Spleen (tissue), 11 donors: ENCODE results near the gene HOXA5. TPM values are rescaled to one million over a fixed set of nuclear protein-coding genes. Genes with fewer than 3 reads are reported as not detected.

Experiments
- DNase-seq: peaks from one replicate; pipeline ENCODE4 v3.0.0-alpha.2; 2020
- H3K27ac ChIP-seq, 8 donors: fragments of 200-600 bp; sonication (generic) in 7 of 8; 1 replicate in 4 of 8; 2 replicates in 4 of 8; pipeline versions ENCODE4 v1.5.0 to v1.8.0; 2016 to 2021; ENCODE audit warnings: inconsistent platforms in 4 of 8, mild to moderate bottlenecking in 4 of 8, moderate library complexity in 1 of 8
- H3K27me3 ChIP-seq, 7 donors: fragments of 200-600 bp; sonication (generic) in 6 of 7; replicated peaks in 1 of 7; 1 replicate in 4 of 7; 2 replicates in 3 of 7; pipeline versions ENCODE4 v1.5.0 to v1.8.0; 2016 to 2021; ENCODE audit warnings: inconsistent platforms in 3 of 7, mild to moderate bottlenecking in 1 of 7
- H3K36me3 ChIP-seq, 6 donors: fragments of 200-600 bp; sonication (generic) in 5 of 6; 1 replicate in 4 of 6; 2 replicates in 2 of 6; pipeline versions ENCODE4 v1.5.0 to v1.8.0; 2016 to 2021; ENCODE audit warnings: inconsistent platforms in 2 of 6
- H3K4me1 ChIP-seq, 6 donors: fragments of 200-600 bp; sonication (generic) in 5 of 6; 1 replicate in 3 of 6; 2 replicates in 3 of 6; pipeline versions ENCODE4 v1.5.0 to v1.8.0; 2016 to 2021; ENCODE audit warnings: inconsistent platforms in 3 of 6
- H3K4me3 ChIP-seq, 8 donors: fragments of 200-600 bp; sonication (generic) in 7 of 8; 1 replicate in 4 of 8; 2 replicates in 4 of 8; pipeline versions ENCODE4 v1.5.0 to v1.8.0; 2016 to 2021; ENCODE audit warnings: inconsistent platforms in 4 of 8, mild to moderate bottlenecking in 4 of 8, moderate library complexity in 2 of 8
- H3K9me3 ChIP-seq, 8 donors: fragments of 200-600 bp; sonication (generic) in 7 of 8; 1 replicate in 4 of 8; 2 replicates in 4 of 8; pipeline versions ENCODE4 v1.5.0 to v1.8.0; 2016 to 2021; ENCODE audit warnings: inconsistent platforms in 4 of 8
- CTCF ChIP-seq, 11 experiments: fragments of 200-600 bp in 7 of 11; fragments of 450-650 bp in 4 of 11; sonication (generic) in 4 of 11; IDR thresholded peaks in 8 of 11; conservative IDR thresholded peaks in 3 of 11; 1 replicate in 7 of 11; 2 replicates in 4 of 11; pipeline versions ENCODE4 v1.4.0 to v1.8.0; 2016 to 2021; ENCODE audit warnings: antibody characterized with exemption in 11 of 11, inconsistent platforms in 4 of 11, mild to moderate bottlenecking in 1 of 11
- POLR2A ChIP-seq, 3 donors: fragments of 450-650 bp; IDR thresholded peaks; one replicate each; pipeline ENCODE4 v1.5.1; 2017; ENCODE audit warnings: antibody characterized with exemption in 3 of 3, mild to moderate bottlenecking in 1 of 3
- POLR2AphosphoS5 ChIP-seq, 3 donors: sonication (generic); formaldehyde crosslinking; IDR thresholded peaks; one replicate each; pipeline ENCODE4 v1.5.1; 2017; ENCODE audit warnings: antibody characterized with exemption in 3 of 3
- WGBS, 5 donors: extraction: QIAGEN DNeasy Blood & Tissue Kit in 3 of 5; methylation state at CpG; one replicate each; pipeline versions ENCODE4 v1.1.5 to v1.1.7; 2013 to 2018; 5-methylcytosine and 5-hydroxymethylcytosine counted together
- intact Hi-C: fragments of 100-400 bp; cut with DNase I; formaldehyde crosslinking; loops from one replicate; pipeline ENCODE4 v1.15.0; 2023; ENCODE audit warnings: low total_unique reads
- polyA plus RNA-seq, 3 donors: library from polyadenylated mRNA; stranded (reverse); fragments of 200-250 nt; gene quantifications; one replicate each; pipeline ENCODE4 v1.2.1, GENCODE V29; 2013
- total RNA-seq, 7 donors: library from RNA; depleted of rRNA in 3 of 7; stranded (reverse); fragments of >200 nt in 3 of 7; fragmentation: NEBNext Ultra II Directional in 4 of 7; extraction: Animal tissue kit (Norgen Biotek cat#: 25700) in 4 of 7; gene quantifications; one replicate each; pipeline versions ENCODE4 v1.1.0 to v1.2.1, GENCODE V29; 2016 to 2021
- donor health status: healthy with polysubstance abuse.
- donor health status: DM: no; HTN: no; CAD: no; lungs with moderate emphysema.
- donor health status: DM: no; HTN: no; CAD: no.
- donor health status: Bipolar disorder and iron deficiency.
- donor health status: healthy.
- donor health status: DM: no; HTN: no; CAD: no.
- donor health status: DM: yes; HTN: yes; CAD: no.

HOXA5 gene
- total and polyA plus RNA-seq, 10 donors: 1.6 to 9.3 (median 3.3) TPM

DNA sequence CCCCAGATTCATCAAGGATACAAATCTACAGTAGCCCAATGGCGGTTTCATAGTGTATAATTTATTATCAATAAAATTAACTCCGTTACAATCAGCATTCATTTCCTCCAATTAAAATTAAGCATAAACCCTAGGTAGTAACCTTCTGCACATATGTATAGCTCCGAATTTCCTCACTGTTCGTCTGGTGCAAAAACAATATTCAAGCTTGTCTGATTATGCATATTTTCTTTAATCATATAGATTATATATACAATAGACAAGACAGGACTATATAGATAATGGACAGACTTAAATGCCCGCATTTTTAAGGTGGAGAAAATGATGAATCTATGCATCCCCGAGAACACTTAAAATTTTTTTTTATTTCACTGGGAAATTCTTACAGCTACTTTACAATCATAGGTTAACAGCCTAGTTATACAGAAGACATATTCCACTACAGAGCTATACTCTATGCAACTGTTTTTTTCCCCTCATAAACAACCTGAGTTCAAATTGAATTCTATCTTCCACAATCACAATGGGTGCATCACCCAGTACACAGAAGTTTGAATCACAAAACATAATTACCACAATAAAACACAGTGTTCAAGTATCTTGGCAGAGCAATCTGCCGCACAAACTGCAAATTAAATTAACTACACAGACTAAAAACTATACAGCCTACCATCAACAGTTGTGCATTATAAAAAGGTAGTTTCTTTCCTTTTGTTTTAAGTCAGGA is 19.2 kb upstream of the HOXA5 start:
- intact Hi-C loops: loop anchor here (5.0 to 10.0 kb wide), 3 partner anchors 480 to 1298 kb away; no protein-coding TSS in a partner anchor
- Histone ChIP-seq H3K27me3 (peaks cover 18 to 100% (median 93%) of the 10 kb centered on the region in 7 donors), H3K27ac (no peak overlapping the region), H3K9me3 (peaks cover 0 to 15% (median 0%) of the 10 kb centered on the region in 8 donors), H3K4me3 (no peak overlapping the region), H3K4me1 (peaks cover 20 to 94% (median 62%) of the 10 kb centered on the region in 6 donors), H3K36me3 (no peaks in the 10 kb centered on the region)
- TF ChIP-seq CTCF (IDR thresholded peaks at IDR 0.05 in 8 of 11, conservative IDR thresholded peaks at IDR 0.05 in 3 of 11): no peak
- no peak for TF ChIP-seq POLR2AphosphoS5 (IDR thresholded peaks at IDR 0.05)
- TF ChIP-seq POLR2A (IDR thresholded peaks at IDR 0.05): no peak
- no peak for DNase-seq
- WGBS, 5 donors: 48 to 66% (median 60%) methylated on average over 7 of the region's 7 CpGs

DNA sequence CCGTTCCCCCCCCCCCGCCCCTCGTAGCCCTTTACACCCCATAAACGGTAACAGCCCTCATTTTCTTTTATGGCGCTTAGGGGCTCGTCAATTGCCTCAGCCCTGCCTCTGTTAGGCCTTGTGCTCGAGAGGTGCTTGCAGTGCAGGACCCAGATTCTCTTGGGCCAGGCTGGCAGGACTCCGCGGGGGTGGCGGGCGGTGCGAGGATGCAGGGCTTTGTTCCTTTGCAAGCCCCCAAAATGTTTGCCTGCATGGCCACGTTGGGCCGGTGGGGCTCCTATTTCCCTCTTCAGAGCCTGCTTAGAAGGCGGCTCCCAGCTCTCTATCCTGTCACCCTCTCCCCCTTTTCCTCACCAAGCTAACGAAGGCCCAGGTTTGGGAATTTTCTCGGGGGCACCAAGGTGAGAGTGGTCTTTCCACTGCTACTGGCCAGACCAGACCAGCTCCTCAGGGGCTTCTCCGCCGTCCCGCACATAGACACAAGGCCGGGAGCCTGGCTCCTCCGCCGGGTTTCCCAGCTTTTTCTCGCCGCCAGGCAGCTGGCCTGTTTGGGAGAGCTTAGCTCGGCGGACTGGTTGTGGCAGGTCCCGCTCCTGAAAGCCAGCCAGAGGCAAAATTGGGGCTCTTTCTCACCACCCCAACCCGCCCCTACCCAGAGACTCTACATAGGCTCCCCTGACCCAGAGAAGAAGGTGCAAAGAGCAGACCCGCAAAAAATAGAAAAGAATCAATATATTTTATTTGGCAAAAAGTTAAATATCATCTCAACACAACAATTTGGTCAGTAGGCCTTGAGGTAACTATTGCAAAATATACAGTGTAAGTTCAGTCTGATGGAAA is 18.5 kb upstream of the HOXA5 start:
- no peak for TF ChIP-seq CTCF (IDR thresholded peaks at IDR 0.05 in 8 of 11, conservative IDR thresholded peaks at IDR 0.05 in 3 of 11)
- no peak for TF ChIP-seq POLR2A (IDR thresholded peaks at IDR 0.05)
- TF ChIP-seq POLR2AphosphoS5 (IDR thresholded peaks at IDR 0.05): no peak
- Histone ChIP-seq H3K27ac (no peak overlapping the region), H3K36me3 (no peaks in the 10 kb centered on the region), H3K4me1 (peaks cover 20 to 96% (median 63%) of the 10 kb centered on the region in 6 donors), H3K9me3 (peaks cover 0 to 15% (median 0%) of the 10 kb centered on the region in 8 donors), H3K27me3 (peaks cover 18 to 100% (median 93%) of the 10 kb centered on the region in 7 donors), H3K4me3 (peak overlapping the region in 3 of 8 donors; percentile 54 to 87 (median 65))
- peak; percentile 78 for DNase-seq
- intact Hi-C loops: loop anchor here (5.0 to 10.0 kb wide), 3 partner anchors 480 to 1297 kb away; no protein-coding TSS in a partner anchor
- 33 to 40% (median 39%) methylated on average over 19 to 30 of the region's 30 CpGs for WGBS, 5 donors

- Histone ChIP-seq H3K4me3 (peak overlapping the region; percentile 54 to 87 (median 61)), H3K9me3 (peaks cover 0 to 14% (median 0%) of the 10 kb centered on the region in 8 donors), H3K27me3 (peaks cover 14 to 100% (median 93%) of the 10 kb centered on the region in 7 donors), H3K27ac (peak overlapping the region in 4 of 8 donors; percentile 49 to 65 (median 52)), H3K36me3 (no peaks in the 10 kb centered on the region), H3K4me1 (peaks cover 13 to 96% (median 63%) of the 10 kb centered on the region in 6 donors)
- WGBS, 5 donors: 0 to 3% (median 2%) methylated on average over 13 to 27 of the region's 27 CpGs
- intact Hi-C loops: loop anchor here (5.0 to 10.0 kb wide), 3 partner anchors 479 to 1296 kb away; no protein-coding TSS in a partner anchor
- DNase-seq: peak; percentile 86
- TF ChIP-seq CTCF (IDR thresholded peaks at IDR 0.05 in 8 of 11, conservative IDR thresholded peaks at IDR 0.05 in 3 of 11) (peak in 6 of 11 experiments; percentile 1 to 73 (median 22)), POLR2AphosphoS5 (IDR thresholded peaks at IDR 0.05) (no peak)
Measured at GRCh38 chr7:27161214-27161720, 17.8 kb upstream of the HOXA5 start.
